B cell (primary cell): ENCODE results near the gene FBLN7. TPM values are rescaled to one million over a fixed set of nuclear protein-coding genes. Genes with fewer than 3 reads are reported as not detected.

ENCODE experiments used
- ATAC-seq: fragments of 200-7000 bp; cut with Tn5 transposase; one replicate; pipeline ENCODE4 v1.10.0; 2021; ENCODE audit warnings: low read depth, mild to moderate bottlenecking, moderate number of reproducible peaks, moderate library complexity
- CTCF ChIA-PET: fragments of 350-600 bp; sonication (Branson Sonifier 250); formaldehyde crosslinking; loops from one replicate; lab custom pipeline; 2021; ENCODE audit warnings: antibody characterized with exemption, inconsistent platforms; lab: Charles Lee
- POLR2A ChIA-PET: fragments of 350-600 bp; sonication (Branson Sonifier 250); formaldehyde crosslinking; loops from one replicate; lab custom pipeline; 2021; ENCODE audit warnings: antibody characterized with exemption; lab: Charles Lee
- DNase-seq: peaks from one replicate; pipeline ENCODE4 v3.0.0; 2013
- H2AFZ ChIP-seq: 2 replicates; pipeline ENCODE4 v1.6.1; 2012; ENCODE audit warnings: mild to moderate bottlenecking, low read depth, low read length; ENCODE audit not compliant: insufficient read depth, poor library complexity, severe bottlenecking
- H3K27ac ChIP-seq, 2 donors: 1 replicate in 1 of 2; 2 replicates in 1 of 2; pipeline ENCODE4 v1.5.1; 2012 to 2013; ENCODE audit warnings: low read length in 2 of 2, mild to moderate bottlenecking in 2 of 2, moderate library complexity in 1 of 2
- H3K27me3 ChIP-seq, 4 experiments: fragments of 200-600 bp in 1 of 4; sonication (generic) in 1 of 4; replicated peaks in 1 of 4; 1 replicate in 2 of 4; 2 replicates in 2 of 4; pipeline versions ENCODE4 v1.6.1 to v1.7.0; 2013 to 2016; ENCODE audit warnings: low read length in 3 of 4, mild to moderate bottlenecking in 2 of 4, mixed read lengths in 1 of 4, moderate library complexity in 1 of 4; ENCODE audit not compliant: insufficient read depth in 4 of 4, control insufficient read depth in 3 of 4; ENCODE audit errors: control extremely low read depth in 1 of 4
- H3K36me3 ChIP-seq, 2 experiments: replicated peaks in 1 of 2; 1 replicate in 1 of 2; 2 replicates in 1 of 2; pipeline versions ENCODE4 v1.6.1 to v1.7.1; 2013; ENCODE audit warnings: low read length in 1 of 2; ENCODE audit not compliant: insufficient read depth in 2 of 2, control insufficient read depth in 1 of 2; ENCODE audit errors: control extremely low read depth in 1 of 2, extremely low read depth in 1 of 2
- H3K4me1 ChIP-seq, 2 donors: fragments of 200-600 bp in 1 of 2; sonication (generic) in 1 of 2; 1 replicate in 1 of 2; 2 replicates in 1 of 2; pipeline versions ENCODE4 v1.5.1 to v1.6.1; 2013 to 2017; ENCODE audit warnings: low read length in 2 of 2; ENCODE audit not compliant: control insufficient read depth in 2 of 2, insufficient read depth in 2 of 2
- H3K4me2 ChIP-seq: replicated peaks from 2 replicates; pipeline ENCODE3; 2012; ENCODE audit warnings: mild to moderate bottlenecking, low read depth, low read length; ENCODE audit not compliant: poor library complexity, severe bottlenecking
- H3K4me3 ChIP-seq, 5 experiments: fragments of 200-600 bp in 1 of 5; sonication (generic) in 1 of 5; 1 replicate in 3 of 5; 2 replicates in 2 of 5; pipeline versions ENCODE4 v1.5.1 to v1.7.0; 2011 to 2016; ENCODE audit warnings: low read length in 4 of 5, mild to moderate bottlenecking in 4 of 5, low read depth in 2 of 5, control low read depth in 1 of 5, moderate library complexity in 1 of 5; ENCODE audit not compliant: insufficient read depth in 1 of 5; ENCODE audit errors: control extremely low read depth in 1 of 5, extremely low read depth in 1 of 5
- H3K79me2 ChIP-seq: fragments of 200-600 bp; sonication (generic); one replicate; pipeline ENCODE4 v1.6.0; 2016; ENCODE audit warnings: low read length; ENCODE audit not compliant: control insufficient read depth, insufficient read depth
- H3K9ac ChIP-seq: fragments of 200-600 bp; sonication (generic); 2 replicates; pipeline ENCODE4 v1.6.1; 2017; ENCODE audit warnings: mild to moderate bottlenecking, low read length, moderate library complexity
- H3K9me3 ChIP-seq, 3 donors: one replicate each; pipeline versions ENCODE4 v1.6.1 to v1.7.1; 2013; ENCODE audit warnings: low read length in 2 of 3; ENCODE audit not compliant: control insufficient read depth in 2 of 3, insufficient read depth in 1 of 3; ENCODE audit errors: control extremely low read depth in 1 of 3
- H4K20me1 ChIP-seq: 2 replicates; pipeline ENCODE4 v1.6.0; 2012; ENCODE audit warnings: mild to moderate bottlenecking, low read length; ENCODE audit not compliant: insufficient read depth, control insufficient read depth, poor library complexity, severe bottlenecking
- H3K27ac Mint-ChIP-seq: one replicate; pipeline ENCODE4 v1.8.0; 2021; ENCODE audit warnings: mixed read lengths
- H3K27me3 Mint-ChIP-seq: one replicate; pipeline ENCODE4 v1.8.0; 2021; ENCODE audit warnings: mixed read lengths
- H3K4me1 Mint-ChIP-seq: one replicate; pipeline ENCODE4 v1.8.0; 2021; ENCODE audit warnings: mixed read lengths
- H3K4me3 Mint-ChIP-seq: one replicate; pipeline ENCODE4 v1.8.0; 2021; ENCODE audit warnings: mixed read lengths
- H3K9me3 Mint-ChIP-seq: one replicate; pipeline ENCODE4 v1.8.0; 2022; ENCODE audit warnings: mixed read lengths; ENCODE audit not compliant: insufficient read depth
- CTCF ChIP-seq: fragments of 200-600 bp; IDR thresholded peaks from one replicate; pipeline ENCODE4 v1.8.0; 2022; ENCODE audit warnings: antibody characterized with exemption, mild to moderate bottlenecking
- EZH2 ChIP-seq: IDR thresholded peaks from 2 replicates; pipeline ENCODE4 v1.6.1; 2012; ENCODE audit warnings: borderline replicate concordance, low read depth, mild to moderate bottlenecking, moderate library complexity, low read length; ENCODE audit not compliant: insufficient read depth, poor library complexity, severe bottlenecking
- WGBS: methylation state at CpG from one replicate; pipeline ENCODE4 v1.1.5; 2013; ENCODE audit warnings: missing lambda C conversion rate; ENCODE audit not compliant: insufficient coverage; 5-methylcytosine and 5-hydroxymethylcytosine counted together
- intact Hi-C: fragments of 100-400 bp; cut with micrococcal nuclease; formaldehyde crosslinking; loops from one replicate; pipeline ENCODE4 v1.10.0; 2022
- polyA plus RNA-seq: library from polyadenylated mRNA; depleted of rRNA; stranded (reverse); fragments of >200 nt; gene quantifications from 2 replicates; pipeline ENCODE4 v1.2.3, GENCODE V29; 2012
- total RNA-seq, 2 donors: library from RNA; stranded (reverse); fragments of 120-200 nt in 1 of 2; gene quantifications; 1 replicate in 1 of 2; 2 replicates in 1 of 2; pipeline versions ENCODE4 v1.2.3 to v1.2.4, GENCODE V29; 2013 to 2022

FBLN7 gene
- total and polyA plus RNA-seq, 2 donors (not counting 1 experiment from before 2014, with no cell fraction given), result 0.13 to 1.1 TPM

- Histone ChIP-seq H3K4me3 (no peak overlapping the region), H3K79me2 (no peaks in the 10 kb centered on the region), H3K27ac (no peak overlapping the region), H3K36me3 (peaks cover 7 to 56% of the 10 kb centered on the region in 2 experiments), H3K9me3 (peaks cover 0 to 14% (median 5%) of the 10 kb centered on the region in 3 donors), H3K27me3 (no peaks in the 10 kb centered on the region), H3K4me2 (no peak overlapping the region), H3K9ac (no peak overlapping the region), H3K4me1 (no peaks in the 10 kb centered on the region), H4K20me1 (no peaks in the 10 kb centered on the region), H2AFZ (no peak overlapping the region)
- H3K27me3 Mint-ChIP-seq, result no peaks in the 10 kb centered on the region
- no peak for ATAC-seq
- no peaks in the 10 kb centered on the region for H3K4me1 Mint-ChIP-seq
- POLR2A ChIA-PET, result no interaction called here
- intact Hi-C loops, result no loop called here
- TF ChIP-seq CTCF (no peak), EZH2 (no peak)
- H3K9me3 Mint-ChIP-seq, result peaks cover 4% of the 10 kb centered on the region
- no peak overlapping the region for H3K4me3 Mint-ChIP-seq
- CTCF ChIA-PET, result interaction anchor here (1.9 kb wide), 1 partner anchor 12 kb away, joined by 7 read pairs; no protein-coding TSS in a partner anchor
- no peak for DNase-seq
- H3K27ac Mint-ChIP-seq, result no peak overlapping the region
Observed at GRCh38 chr2:112109278-112109677, 28.9 kb upstream of the FBLN7 start.

GRCh38 chr2:112110966-112111365 is 27.2 kb upstream of the FBLN7 start:
- H3K27ac Mint-ChIP-seq, result no peak overlapping the region
- H3K36me3 ChIP-seq, result peaks cover 8 to 55% of the 10 kb centered on the region in 2 experiments

More at GRCh38 chr2:112110966-112111365, 27.2 kb upstream of the FBLN7 start:
- intact Hi-C loops, result no loop called here
- H3K4me3 ChIP-seq, result no peak overlapping the region
- H3K4me2 ChIP-seq, result no peak overlapping the region
- no peak overlapping the region for H2AFZ ChIP-seq
- Mint-ChIP-seq H3K4me3 (no peak overlapping the region), H3K4me1 (no peaks in the 10 kb centered on the region), H3K9me3 (peaks cover 4% of the 10 kb centered on the region), H3K27me3 (no peaks in the 10 kb centered on the region)
- POLR2A ChIA-PET, result no interaction called here
- DNase-seq (no peak), ATAC-seq (no peak)
- TF ChIP-seq CTCF (no peak), EZH2 (no peak)
- no peak overlapping the region for H3K9ac ChIP-seq
- H3K9me3 ChIP-seq, result peaks cover 0 to 14% (median 5%) of the 10 kb centered on the region in 3 donors
- WGBS, result no CpG with 5 or more reads among the region's 1 CpG
- no peaks in the 10 kb centered on the region for H3K79me2 ChIP-seq
- no peaks in the 10 kb centered on the region for H4K20me1 ChIP-seq
- CTCF ChIA-PET, result no interaction called here
- no peaks in the 10 kb centered on the region for H3K4me1 ChIP-seq
- no peak overlapping the region for H3K27ac ChIP-seq
- H3K27me3 ChIP-seq, result no peaks in the 10 kb centered on the region
